Measurements from ENCODE around the gene E2F6.

E2F6 gene

GRCh38 chr2:11456251-11456650 is 9.7 kb downstream of the E2F6 start:
- DNase-seq = no peak

GRCh38 chr2:11454824-11455223 is 11.1 kb downstream of the E2F6 start:
- DNase-seq = no peak

- DNase-seq = no peak
Observed at GRCh38 chr2:11450791-11451190, 15.2 kb downstream of the E2F6 start.

- DNase-seq = peak; percentile 49
Observed at GRCh38 chr2:11446733-11447248, 19.2 kb downstream of the E2F6 start.

- no peak for DNase-seq
Observed at GRCh38 chr2:11444737-11445136, 21.2 kb downstream of the E2F6 start.

- DNase-seq = no peak
Observed at GRCh38 chr2:11438555-11439080, 27.3 kb downstream of the E2F6 start.

GRCh38 chr2:11437602-11438001 is 28.4 kb downstream of the E2F6 start:
- no peak for DNase-seq

- DNase-seq = no peak
Observed at GRCh38 chr2:11435036-11435435, 30.9 kb downstream of the E2F6 start.

- DNase-seq = no peak
Observed at GRCh38 chr2:11434443-11434842, 31.5 kb downstream of the E2F6 start.

- DNase-seq = no peak
Observed at GRCh38 chr2:11433822-11434221, 32.1 kb downstream of the E2F6 start.

GRCh38 chr2:11430729-11431128 is 35.2 kb downstream of the E2F6 start:
- no peak for DNase-seq

- no peak for DNase-seq
Observed at GRCh38 chr2:11427224-11427623, 38.7 kb downstream of the E2F6 start.

GRCh38 chr2:11422901-11423435 is 43.0 kb downstream of the E2F6 start:
- DNase-seq = no peak

GRCh38 chr2:11422491-11422865 is 43.5 kb downstream of the E2F6 start:
- DNase-seq = no peak

- DNase-seq = no peak
Observed at GRCh38 chr2:11421863-11422490, 44.0 kb downstream of the E2F6 start.

GRCh38 chr2:11420671-11421070 is 45.3 kb downstream of the E2F6 start:
- DNase-seq = no peak

- no peak for DNase-seq
Observed at GRCh38 chr2:11420190-11420589, 45.8 kb downstream of the E2F6 start.

- DNase-seq = no peak
Observed at GRCh38 chr2:11419781-11420180, 46.2 kb downstream of the E2F6 start.

GRCh38 chr2:11417946-11418585 is 47.9 kb downstream of the E2F6 start:
- DNase-seq = peak; percentile 34

- no peak for DNase-seq
Observed at GRCh38 chr2:11416931-11417330, 49.0 kb downstream of the E2F6 start.

GRCh38 chr2:11416186-11416585 is 49.8 kb downstream of the E2F6 start:
- DNase-seq = no peak

- no peak for DNase-seq
Observed at GRCh38 chr2:11414372-11415124, 51.4 kb downstream of the E2F6 start.

- DNase-seq = no peak
Observed at GRCh38 chr2:11412449-11412810, 53.5 kb downstream of the E2F6 start.

Data from activated CD4-positive, alpha-beta T cell treated with anti-CD3 and anti-CD28 coated beads, Interleukin-10, Interleukin-2, amounts not matched to agents 100 ng/mL and 50 ng/mL, durations not matched to agents 16 hours and 8 hours (primary cell).